ENCODE results near the gene FERMT2. TPM values are rescaled to one million over a fixed set of nuclear protein-coding genes. Genes with fewer than 3 reads are reported as not detected.

FERMT2 gene
- total RNA-seq, 4 donors from 2014 or later: 57.1 to 98.5 (median 74.2) TPM

- TF ChIP-seq, protein P1, sequence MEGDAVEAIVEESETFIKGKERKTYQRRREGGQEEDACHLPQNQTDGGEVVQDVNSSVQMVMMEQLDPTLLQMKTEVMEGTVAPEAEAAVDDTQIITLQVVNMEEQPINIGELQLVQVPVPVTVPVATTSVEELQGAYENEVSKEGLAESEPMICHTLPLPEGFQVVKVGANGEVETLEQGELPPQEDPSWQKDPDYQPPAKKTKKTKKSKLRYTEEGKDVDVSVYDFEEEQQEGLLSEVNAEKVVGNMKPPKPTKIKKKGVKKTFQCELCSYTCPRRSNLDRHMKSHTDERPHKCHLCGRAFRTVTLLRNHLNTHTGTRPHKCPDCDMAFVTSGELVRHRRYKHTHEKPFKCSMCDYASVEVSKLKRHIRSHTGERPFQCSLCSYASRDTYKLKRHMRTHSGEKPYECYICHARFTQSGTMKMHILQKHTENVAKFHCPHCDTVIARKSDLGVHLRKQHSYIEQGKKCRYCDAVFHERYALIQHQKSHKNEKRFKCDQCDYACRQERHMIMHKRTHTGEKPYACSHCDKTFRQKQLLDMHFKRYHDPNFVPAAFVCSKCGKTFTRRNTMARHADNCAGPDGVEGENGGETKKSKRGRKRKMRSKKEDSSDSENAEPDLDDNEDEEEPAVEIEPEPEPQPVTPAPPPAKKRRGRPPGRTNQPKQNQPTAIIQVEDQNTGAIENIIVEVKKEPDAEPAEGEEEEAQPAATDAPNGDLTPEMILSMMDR (IDR thresholded peaks at IDR 0.05): no peak
- no peak for TF ChIP-seq POLR2A (IDR thresholded peaks at IDR 0.05)
- Histone ChIP-seq H3K4me3 (replicated peaks in 1 of 3) (no peak overlapping the region), H3K27me3 (no peaks in the 10 kb centered on the region), H3K27ac (no peak overlapping the region), H3K36me3 (no peaks in the 10 kb centered on the region), H3K4me1 (peaks cover 15 to 28% of the 10 kb centered on the region in 2 donors), H3K9me3 (no peaks in the 10 kb centered on the region)
- DNase-seq: no peak
- intact Hi-C loops (cut with DNase I): no loop called here
- 94 to 99% methylated on average over 3 of the region's 3 CpGs for WGBS, 2 donors
These were observed 71.9 kb downstream of the FERMT2 start for GRCh38 chr14:52878946-52879345.

DNA sequence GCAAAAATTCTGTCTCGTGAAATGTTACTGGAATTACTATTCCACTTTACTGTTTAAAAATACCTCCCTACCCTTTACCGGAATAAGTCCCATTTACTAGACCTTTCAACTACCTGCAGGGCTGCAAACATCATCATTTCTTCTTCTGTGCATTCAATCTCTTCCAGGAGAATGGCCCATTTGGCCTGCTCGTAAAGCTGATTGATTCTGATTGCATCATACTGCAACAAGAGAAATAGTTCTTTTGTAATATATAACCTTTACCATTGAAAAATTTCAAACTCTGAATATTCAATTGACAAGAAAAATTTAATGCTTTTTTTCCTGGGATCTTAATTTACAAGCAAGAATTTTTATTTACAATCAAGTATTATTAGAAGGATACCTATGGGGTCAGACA, 72.4 kb downstream of the FERMT2 start:
- H3K27ac ChIP-seq: no peak overlapping the region
- peaks cover 0 to 1% of the 10 kb centered on the region in 2 donors for H3K36me3 ChIP-seq
- no peaks in the 10 kb centered on the region for H3K9me3 ChIP-seq
- intact Hi-C loops (cut with DNase I): no loop called here
- TF ChIP-seq, protein P1 (IDR thresholded peaks at IDR 0.05): no peak
- no peak for TF ChIP-seq POLR2A (IDR thresholded peaks at IDR 0.05)
- DNase-seq: no peak
- 31 to 33% methylated on average over 3 of the region's 3 CpGs for WGBS, 2 donors
- H3K4me1 ChIP-seq: peaks cover 15 to 28% of the 10 kb centered on the region in 2 donors
- H3K27me3 ChIP-seq: no peaks in the 10 kb centered on the region
- no peak overlapping the region for H3K4me3 ChIP-seq (replicated peaks in 1 of 3)

DNA sequence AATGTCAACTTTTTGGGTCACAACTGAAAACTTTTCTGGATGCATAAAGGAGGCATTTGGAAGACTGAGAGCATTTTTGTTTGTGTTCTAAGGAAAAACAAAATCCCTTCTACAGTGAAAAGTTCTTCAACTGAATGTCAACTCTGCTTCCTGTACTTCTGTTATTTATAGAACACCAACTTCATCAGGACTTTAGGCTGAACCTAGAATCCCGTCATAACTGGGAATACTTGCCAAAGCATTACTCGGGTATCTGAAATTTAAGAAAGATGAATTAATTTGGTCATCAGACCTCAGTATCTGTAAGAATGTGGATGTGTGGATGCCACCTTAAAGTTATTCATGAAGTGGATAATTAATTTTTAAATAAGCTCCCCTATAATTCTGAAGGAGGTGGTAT, 73.2 kb downstream of the FERMT2 start:
- TF ChIP-seq, protein P1 (IDR thresholded peaks at IDR 0.05): no peak
- no peak for TF ChIP-seq POLR2A (IDR thresholded peaks at IDR 0.05)
- H3K27me3 ChIP-seq: no peaks in the 10 kb centered on the region
- intact Hi-C loops (cut with DNase I): no loop called here
- H3K27ac ChIP-seq: peak overlapping the region in 1 of 3 donors; percentile 12
- DNase-seq: no peak
- no peak overlapping the region for H3K4me3 ChIP-seq (replicated peaks in 1 of 3)
- peaks cover 15 to 28% of the 10 kb centered on the region in 2 donors for H3K4me1 ChIP-seq
- WGBS, 2 donors: 71 to 79% methylated on average over 2 of the region's 2 CpGs
- peaks cover 7 to 10% of the 10 kb centered on the region in 2 donors for H3K36me3 ChIP-seq
- no peaks in the 10 kb centered on the region for H3K9me3 ChIP-seq

DNA sequence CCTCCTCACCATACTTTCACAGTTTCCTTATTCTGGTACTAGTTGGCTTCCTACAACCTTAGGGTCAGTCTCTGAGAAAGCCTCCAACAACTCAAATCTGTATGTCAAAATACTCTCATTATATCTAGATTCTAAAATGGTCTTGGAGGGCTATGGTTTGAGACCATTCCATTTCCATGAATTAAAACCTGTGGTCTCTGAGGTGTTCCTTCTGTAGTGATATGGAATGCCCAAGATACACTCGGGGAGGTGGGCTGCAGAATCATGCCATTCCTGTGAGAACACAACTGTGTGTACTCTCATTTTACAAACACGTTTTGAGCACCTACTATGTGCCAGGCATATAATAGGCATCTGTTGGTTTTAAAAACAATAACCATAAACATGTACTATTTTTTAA, 74.0 kb downstream of the FERMT2 start:
- Histone ChIP-seq H3K4me3 (replicated peaks in 1 of 3) (no peak overlapping the region), H3K36me3 (peaks cover 16 to 18% of the 10 kb centered on the region in 2 donors), H3K9me3 (no peaks in the 10 kb centered on the region), H3K27ac (peak overlapping the region in 1 of 3 donors; percentile 19), H3K4me1 (peaks cover 15 to 28% of the 10 kb centered on the region in 2 donors), H3K27me3 (no peaks in the 10 kb centered on the region)
- DNase-seq: no peak
- 89 to 90% methylated on average over 2 of the region's 2 CpGs for WGBS, 2 donors
- intact Hi-C loops (cut with DNase I): no loop called here
- TF ChIP-seq POLR2A (IDR thresholded peaks at IDR 0.05): no peak
- TF ChIP-seq, protein P1 (IDR thresholded peaks at IDR 0.05): no peak

DNA sequence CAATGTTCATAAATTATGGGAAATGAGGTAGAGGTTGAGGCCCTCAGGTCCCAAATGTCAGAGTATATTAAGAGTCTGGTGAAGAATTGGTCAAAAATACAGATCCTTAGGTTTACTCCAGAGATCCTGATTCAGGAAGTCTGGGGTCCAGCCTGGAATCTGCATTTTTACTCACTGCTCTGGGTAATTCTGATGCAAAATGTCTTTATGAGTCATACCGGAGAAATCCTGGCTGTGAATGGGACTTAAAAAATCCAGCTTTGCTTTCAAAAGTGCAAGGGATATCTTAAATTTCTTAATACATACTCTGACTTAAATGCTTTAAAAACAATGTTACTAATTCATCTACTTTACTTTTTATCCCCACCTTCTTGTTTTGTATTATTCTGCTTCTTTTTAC, 74.5 kb downstream of the FERMT2 start:
- no peak overlapping the region for H3K4me3 ChIP-seq (replicated peaks in 1 of 3)
- H3K27ac ChIP-seq: no peak overlapping the region
- no peak for TF ChIP-seq POLR2A (IDR thresholded peaks at IDR 0.05)
- TF ChIP-seq, protein P1 (IDR thresholded peaks at IDR 0.05): no peak
- intact Hi-C loops (cut with DNase I): no loop called here
- no peak for DNase-seq
- peaks cover 14 to 24% of the 10 kb centered on the region in 2 donors for H3K4me1 ChIP-seq
- 92 to 93% methylated on average over 1 of the region's 1 CpG for WGBS, 2 donors
- H3K27me3 ChIP-seq: no peaks in the 10 kb centered on the region
- peaks cover 18 to 22% of the 10 kb centered on the region in 2 donors for H3K36me3 ChIP-seq
- no peaks in the 10 kb centered on the region for H3K9me3 ChIP-seq
